Measurements from ENCODE around the gene NIPSNAP3A. TPM values are rescaled to one million over a fixed set of nuclear protein-coding genes. Genes with fewer than 3 reads are reported as not detected.
"Not testable (repeated sequence)": the region's sequence is repeated elsewhere in the genome, so short reads cannot be mapped to it uniquely, and the experiment has no call there.

Gene NIPSNAP3A
- polyA plus RNA-seq (2013) = 90.2 TPM

GRCh38 chr9:104747565-104748358 is at the start of gene NIPSNAP3A:
Gene NIPSNAP3A (plus strand): TSS chr9:104747683. CDS start chr9:104747793, 110 bp downstream.
- under 1% methylated on average over 57 of the region's 71 CpGs for WGBS (ENCODE audit: insufficient coverage)
- H3K36me3 ChIP-seq (ENCODE audit: control insufficient read depth in 4 of 4, insufficient read depth in 4 of 4, low read length in 3 of 4) = peaks cover 6 to 12% (median 9%) of the 10 kb centered on the region in 4 experiments
- ChIA-PET POLR2A (interaction anchor here (0.6 to 1.0 kb wide), 3 partner anchors 10 to 653 kb away, joined by 3 to 4 read pairs (median 3); partner anchors contain the start of gene SMC2), CTCF (interaction anchor here (0.8 kb wide), 1 partner anchor 14 kb away, joined by 3 read pairs; no protein-coding TSS in a partner anchor)
- peak within 1 kb of the TSS; percentile 87 to 91 for H3K27ac ChIP-seq (ENCODE audit: insufficient read depth in 1 of 2, low read depth in 1 of 2, low read length in 2 of 2, poor library complexity in 1 of 2, severe bottlenecking in 2 of 2)
- peak; percentile 87 to 93 (median 91) for DNase-seq
- no peaks in the 10 kb centered on the region for H3K9me3 ChIP-seq (ENCODE audit: control extremely low read depth in 1 of 5, control insufficient read depth in 4 of 5, insufficient read depth in 2 of 5, low read depth in 1 of 5, low read length in 4 of 5)
- peak within 1 kb of the TSS; percentile 85 to 98 (median 91) for H3K4me3 ChIP-seq (ENCODE audit: control insufficient read depth in 1 of 7, extremely low read depth in 1 of 7, insufficient read depth in 4 of 7, low read depth in 2 of 7, low read length in 6 of 7)
- no peaks in the 10 kb centered on the region for H3K27me3 ChIP-seq (replicated peaks in 2 of 5; ENCODE audit: control insufficient read depth in 4 of 5, insufficient read depth in 5 of 5, low read length in 4 of 5)
- H3K4me1 ChIP-seq (ENCODE audit: control extremely low read depth in 1 of 4, control insufficient read depth in 4 of 4, insufficient read depth in 4 of 4, low read length in 3 of 4) = peaks cover 17 to 46% (median 30%) of the 10 kb centered on the region in 4 experiments

- WGBS (ENCODE audit: insufficient coverage) = 100% methylated on average over 2 of the region's 3 CpGs
- Histone ChIP-seq H3K27me3 (replicated peaks in 2 of 5; ENCODE audit: control insufficient read depth in 4 of 5, insufficient read depth in 5 of 5, low read length in 4 of 5) (no peaks in the 10 kb centered on the region), H3K36me3 (ENCODE audit: control insufficient read depth in 4 of 4, insufficient read depth in 4 of 4, low read length in 3 of 4) (peaks cover 0 to 2% (median 0%) of the 10 kb centered on the region in 4 experiments), H3K4me1 (ENCODE audit: control extremely low read depth in 1 of 4, control insufficient read depth in 4 of 4, insufficient read depth in 4 of 4, low read length in 3 of 4) (no peaks in the 10 kb centered on the region), H3K9me3 (ENCODE audit: control extremely low read depth in 1 of 5, control insufficient read depth in 4 of 5, insufficient read depth in 2 of 5, low read depth in 1 of 5, low read length in 4 of 5) (peaks cover 0 to 4% (median 0%) of the 10 kb centered on the region in 5 experiments), H3K27ac (ENCODE audit: insufficient read depth in 1 of 2, low read depth in 1 of 2, low read length in 2 of 2, poor library complexity in 1 of 2, severe bottlenecking in 2 of 2) (no peak overlapping the region), H3K4me3 (ENCODE audit: control insufficient read depth in 1 of 7, extremely low read depth in 1 of 7, insufficient read depth in 4 of 7, low read depth in 2 of 7, low read length in 6 of 7) (no peak overlapping the region)
- ChIA-PET POLR2A (no interaction called here), CTCF (no interaction called here)
- DNase-seq = no peak
Measured at GRCh38 chr9:104700306-104700705, 47.2 kb upstream of the NIPSNAP3A start.

- POLR2A ChIA-PET; CTCF ChIA-PET; H3K9me3 ChIP-seq (ENCODE audit: control extremely low read depth in 1 of 5, control insufficient read depth in 4 of 5, insufficient read depth in 2 of 5, low read depth in 1 of 5, low read length in 4 of 5); DNase-seq; H3K27me3 ChIP-seq (replicated peaks in 2 of 5; ENCODE audit: control insufficient read depth in 4 of 5, insufficient read depth in 5 of 5, low read length in 4 of 5); H3K4me1 ChIP-seq (ENCODE audit: control extremely low read depth in 1 of 4, control insufficient read depth in 4 of 4, insufficient read depth in 4 of 4, low read length in 3 of 4); H3K36me3 ChIP-seq (ENCODE audit: control insufficient read depth in 4 of 4, insufficient read depth in 4 of 4, low read length in 3 of 4); H3K27ac ChIP-seq (ENCODE audit: insufficient read depth in 1 of 2, low read depth in 1 of 2, low read length in 2 of 2, poor library complexity in 1 of 2, severe bottlenecking in 2 of 2); H3K4me3 ChIP-seq (ENCODE audit: control insufficient read depth in 1 of 7, extremely low read depth in 1 of 7, insufficient read depth in 4 of 7, low read depth in 2 of 7, low read length in 6 of 7): not testable (repeated sequence)
- no CpG with 5 or more reads among the region's 1 CpG for WGBS (ENCODE audit: insufficient coverage)
Measured at GRCh38 chr9:104708737-104709136, 38.7 kb upstream of the NIPSNAP3A start.

- H3K9me3 ChIP-seq (ENCODE audit: control extremely low read depth in 1 of 5, control insufficient read depth in 4 of 5, insufficient read depth in 2 of 5, low read depth in 1 of 5, low read length in 4 of 5) = peaks cover 0 to 3% (median 0%) of the 10 kb centered on the region in 5 experiments
- no peak overlapping the region for H3K4me3 ChIP-seq (ENCODE audit: control insufficient read depth in 1 of 7, extremely low read depth in 1 of 7, insufficient read depth in 4 of 7, low read depth in 2 of 7, low read length in 6 of 7)
- H3K36me3 ChIP-seq (ENCODE audit: control insufficient read depth in 4 of 4, insufficient read depth in 4 of 4, low read length in 3 of 4) = peaks cover 0 to 4% (median 0%) of the 10 kb centered on the region in 4 experiments
- H3K27me3 ChIP-seq (replicated peaks in 2 of 5; ENCODE audit: control insufficient read depth in 4 of 5, insufficient read depth in 5 of 5, low read length in 4 of 5) = no peaks in the 10 kb centered on the region
- no peak for DNase-seq
- no peak overlapping the region for H3K27ac ChIP-seq (ENCODE audit: insufficient read depth in 1 of 2, low read depth in 1 of 2, low read length in 2 of 2, poor library complexity in 1 of 2, severe bottlenecking in 2 of 2)
- ChIA-PET CTCF (no interaction called here), POLR2A (no interaction called here)
- 90% methylated on average over 2 of the region's 4 CpGs for WGBS (ENCODE audit: insufficient coverage)
- no peaks in the 10 kb centered on the region for H3K4me1 ChIP-seq (ENCODE audit: control extremely low read depth in 1 of 4, control insufficient read depth in 4 of 4, insufficient read depth in 4 of 4, low read length in 3 of 4)
Measured at GRCh38 chr9:104711604-104712003, 35.9 kb upstream of the NIPSNAP3A start.

GRCh38 chr9:104725014-104725413 is 22.5 kb upstream of the NIPSNAP3A start:
- POLR2A ChIA-PET = no interaction called here

GRCh38 chr9:104738452-104738851 is 9.0 kb upstream of the NIPSNAP3A start:
- no peak for DNase-seq
- 94% methylated on average over 3 of the region's 3 CpGs for WGBS (ENCODE audit: insufficient coverage)
- CTCF ChIA-PET = no interaction called here

More at GRCh38 chr9:104725014-104725413, 22.5 kb upstream of the NIPSNAP3A start:
- H3K9me3 ChIP-seq (ENCODE audit: control extremely low read depth in 1 of 5, control insufficient read depth in 4 of 5, insufficient read depth in 2 of 5, low read depth in 1 of 5, low read length in 4 of 5) = peaks cover 0 to 5% (median 0%) of the 10 kb centered on the region in 5 experiments
- H3K4me3 ChIP-seq (ENCODE audit: control insufficient read depth in 1 of 7, extremely low read depth in 1 of 7, insufficient read depth in 4 of 7, low read depth in 2 of 7, low read length in 6 of 7) = no peak overlapping the region
- no peak overlapping the region for H3K27ac ChIP-seq (ENCODE audit: insufficient read depth in 1 of 2, low read depth in 1 of 2, low read length in 2 of 2, poor library complexity in 1 of 2, severe bottlenecking in 2 of 2)
- DNase-seq = no peak
- H3K27me3 ChIP-seq (replicated peaks in 2 of 5; ENCODE audit: control insufficient read depth in 4 of 5, insufficient read depth in 5 of 5, low read length in 4 of 5) = no peaks in the 10 kb centered on the region
- H3K36me3 ChIP-seq (ENCODE audit: control insufficient read depth in 4 of 4, insufficient read depth in 4 of 4, low read length in 3 of 4) = peaks cover 0 to 12% (median 2%) of the 10 kb centered on the region in 4 experiments
- CTCF ChIA-PET = no interaction called here
- WGBS (ENCODE audit: insufficient coverage) = 96% methylated on average over 3 of the region's 5 CpGs
- no peaks in the 10 kb centered on the region for H3K4me1 ChIP-seq (ENCODE audit: control extremely low read depth in 1 of 4, control insufficient read depth in 4 of 4, insufficient read depth in 4 of 4, low read length in 3 of 4)

GRCh38 chr9:104740621-104741020 is 6.9 kb upstream of the NIPSNAP3A start:
- H3K27me3 ChIP-seq (replicated peaks in 2 of 5; ENCODE audit: control insufficient read depth in 4 of 5, insufficient read depth in 5 of 5, low read length in 4 of 5) = no peaks in the 10 kb centered on the region
- peaks cover 0 to 7% (median 1%) of the 10 kb centered on the region in 4 experiments for H3K4me1 ChIP-seq (ENCODE audit: control extremely low read depth in 1 of 4, control insufficient read depth in 4 of 4, insufficient read depth in 4 of 4, low read length in 3 of 4)
- no peak overlapping the region for H3K27ac ChIP-seq (ENCODE audit: insufficient read depth in 1 of 2, low read depth in 1 of 2, low read length in 2 of 2, poor library complexity in 1 of 2, severe bottlenecking in 2 of 2)
- no peak overlapping the region for H3K4me3 ChIP-seq (ENCODE audit: control insufficient read depth in 1 of 7, extremely low read depth in 1 of 7, insufficient read depth in 4 of 7, low read depth in 2 of 7, low read length in 6 of 7)
- no CpG with 5 or more reads among the region's 1 CpG for WGBS (ENCODE audit: insufficient coverage)
- peak in 1 of 3 donors; percentile 16 for DNase-seq
- CTCF ChIA-PET = no interaction called here
- POLR2A ChIA-PET = no interaction called here
- no peaks in the 10 kb centered on the region for H3K9me3 ChIP-seq (ENCODE audit: control extremely low read depth in 1 of 5, control insufficient read depth in 4 of 5, insufficient read depth in 2 of 5, low read depth in 1 of 5, low read length in 4 of 5)
- no peaks in the 10 kb centered on the region for H3K36me3 ChIP-seq (ENCODE audit: control insufficient read depth in 4 of 4, insufficient read depth in 4 of 4, low read length in 3 of 4)

More at GRCh38 chr9:104738452-104738851, 9.0 kb upstream of the NIPSNAP3A start:
- no peak overlapping the region for H3K4me3 ChIP-seq (ENCODE audit: control insufficient read depth in 1 of 7, extremely low read depth in 1 of 7, insufficient read depth in 4 of 7, low read depth in 2 of 7, low read length in 6 of 7)
- POLR2A ChIA-PET = no interaction called here
- no peak overlapping the region for H3K27ac ChIP-seq (ENCODE audit: insufficient read depth in 1 of 2, low read depth in 1 of 2, low read length in 2 of 2, poor library complexity in 1 of 2, severe bottlenecking in 2 of 2)
- no peaks in the 10 kb centered on the region for H3K27me3 ChIP-seq (replicated peaks in 2 of 5; ENCODE audit: control insufficient read depth in 4 of 5, insufficient read depth in 5 of 5, low read length in 4 of 5)
- H3K4me1 ChIP-seq (ENCODE audit: control extremely low read depth in 1 of 4, control insufficient read depth in 4 of 4, insufficient read depth in 4 of 4, low read length in 3 of 4) = peaks cover 0 to 2% (median under 1%) of the 10 kb centered on the region in 4 experiments
- H3K36me3 ChIP-seq (ENCODE audit: control insufficient read depth in 4 of 4, insufficient read depth in 4 of 4, low read length in 3 of 4) = no peaks in the 10 kb centered on the region
- H3K9me3 ChIP-seq (ENCODE audit: control extremely low read depth in 1 of 5, control insufficient read depth in 4 of 5, insufficient read depth in 2 of 5, low read depth in 1 of 5, low read length in 4 of 5) = no peaks in the 10 kb centered on the region

Measured in common myeloid progenitor, CD34-positive (primary cell).